Activated B cell treated with CpG ODN at 0.5 μM for 24 hours (primary cell): Measurements from ENCODE around the gene SMPD1. TPM values are rescaled to one million over a fixed set of nuclear protein-coding genes. Genes with fewer than 3 reads are reported as not detected.

Experiments used
- total RNA-seq: library from RNA; stranded (reverse); gene quantifications from 2 replicates; pipeline ENCODE4 v1.2.3, GENCODE V29; 2022

The SMPD1 gene
- total RNA-seq, 1 donor from 2014 or later: 16.9 TPM

Other genes starting within 250 kb of the SMPD1 start
- not detected in 2 replicates for gene OR52B2, start 220.1 kb upstream of the SMPD1 start, total RNA-seq
- gene OR52W1, start 191.2 kb upstream of the SMPD1 start, total RNA-seq: not detected in 2 replicates
- not detected in 2 replicates for gene C11orf42, start 184.9 kb upstream of the SMPD1 start, total RNA-seq
- 27.7 and 32.8 TPM in 2 replicates for gene FHIP1B, start 155.8 kb upstream of the SMPD1 start, total RNA-seq
- gene CNGA4, start 151.4 kb upstream of the SMPD1 start, total RNA-seq: 0.20 and 0.22 TPM in 2 replicates
- gene CCKBR, start 130.6 kb upstream of the SMPD1 start, total RNA-seq: not detected in 2 replicates
- 0.55 TPM in 1 of 2 replicates, not detected in the other for gene CAVIN3, start 70.0 kb upstream of the SMPD1 start, total RNA-seq
- gene APBB1, start 28.6 kb downstream of the SMPD1 start, total RNA-seq: 20.6 and 22.1 TPM in 2 replicates
- gene HPX, start 50.5 kb downstream of the SMPD1 start, total RNA-seq: 0.40 TPM in 1 of 2 replicates, not detected in the other
- 8.3 and 9.0 TPM in 2 replicates for gene TRIM3, start 83.5 kb downstream of the SMPD1 start, total RNA-seq
- gene ARFIP2, start 90.9 kb downstream of the SMPD1 start, total RNA-seq: 40.6 and 43.1 TPM in 2 replicates
- gene TIMM10B, start 91.0 kb downstream of the SMPD1 start, total RNA-seq: 48.0 and 60.0 TPM in 2 replicates
- 26.7 and 42.6 TPM in 2 replicates for gene DNHD1, start 106.8 kb downstream of the SMPD1 start, total RNA-seq
- gene RRP8, start 213.1 kb downstream of the SMPD1 start, total RNA-seq: 29.1 and 30.5 TPM in 2 replicates
- 113 and 128 TPM in 2 replicates for gene ILK, start 213.3 kb downstream of the SMPD1 start, total RNA-seq
- gene TAF10, start 221.7 kb downstream of the SMPD1 start, total RNA-seq: 149 and 154 TPM in 2 replicates
- 98.2 and 123 TPM in 2 replicates for gene TPP1, start 228.9 kb downstream of the SMPD1 start, total RNA-seq